Smooth muscle cell (in vitro differentiated cells): Measurements from ENCODE around the gene RACGAP1. TPM values are rescaled to one million over a fixed set of nuclear protein-coding genes. Genes with fewer than 3 reads are reported as not detected.

ENCODE experiments used
- DNase-seq: peaks from one replicate; lab custom pipeline; 2025; ENCODE audit not compliant: unreplicated experiment; lab: John Stamatoyannopoulos, UW
- H2AFZ ChIP-seq: fragments of 200-600 bp; sonication (generic); 2 replicates; pipeline ENCODE4 v1.6.0; 2016; ENCODE audit warnings: antibody characterized with exemption, low read depth, mild to moderate bottlenecking
- H3F3A ChIP-seq: fragments of 200-600 bp; sonication (generic); 2 replicates; pipeline ENCODE4 v1.6.0; 2017; ENCODE audit warnings: antibody characterized with exemption, low read depth
- H3K27ac ChIP-seq: fragments of 200-600 bp; sonication (generic); 2 replicates; pipeline ENCODE4 v1.5.1; 2016; ENCODE audit warnings: low read depth, mild to moderate bottlenecking
- H3K27me3 ChIP-seq: fragments of 200-600 bp; sonication (generic); 2 replicates; pipeline ENCODE4 v1.6.1; 2016; ENCODE audit warnings: low read depth, mild to moderate bottlenecking
- H3K36me3 ChIP-seq: fragments of 200-600 bp; sonication (generic); 2 replicates; pipeline ENCODE4 v1.5.1; 2016; ENCODE audit warnings: low read depth
- H3K4me1 ChIP-seq: fragments of 200-600 bp; sonication (generic); 2 replicates; pipeline ENCODE4 v1.5.1; 2016; ENCODE audit warnings: low read depth
- H3K4me2 ChIP-seq: fragments of 200-600 bp; sonication (generic); 2 replicates; pipeline ENCODE4 v1.6.0; 2016; ENCODE audit warnings: mild to moderate bottlenecking
- H3K4me3 ChIP-seq: fragments of 200-600 bp; sonication (generic); 2 replicates; pipeline ENCODE4 v1.5.1; 2016; ENCODE audit warnings: mild to moderate bottlenecking
- H3K79me2 ChIP-seq: fragments of 200-600 bp; sonication (generic); 2 replicates; pipeline ENCODE4 v1.6.0; 2016; ENCODE audit warnings: low read depth, mild to moderate bottlenecking
- H3K9ac ChIP-seq: fragments of 200-600 bp; sonication (generic); 2 replicates; pipeline ENCODE4 v1.6.0; 2016; ENCODE audit warnings: low read depth
- H3K9me3 ChIP-seq: fragments of 200-600 bp; sonication (generic); replicated peaks from 2 replicates; pipeline ENCODE4 v1.5.1; 2016; ENCODE audit warnings: low read depth
- H4K20me1 ChIP-seq: fragments of 200-600 bp; sonication (generic); 2 replicates; pipeline ENCODE4 v1.6.0; 2016; ENCODE audit warnings: low read depth
- WGBS: methylation state at CpG from one replicate; pipeline ENCODE4 v1.1.7; 2016; ENCODE audit warnings: low lambda C conversion rate; 5-methylcytosine and 5-hydroxymethylcytosine counted together
- polyA plus RNA-seq: library from polyadenylated mRNA; unstranded; fragments of >200 nt; fragmentation: Nextera tagmentation; extraction: Ambion mirVana; gene quantifications from 2 replicates; pipeline ENCODE4 v1.2.1, GENCODE V29; 2016
- total RNA-seq: library from RNA; depleted of rRNA; stranded (reverse); fragments of >200 nt; gene quantifications from 2 replicates; pipeline ENCODE4 v1.2.3, GENCODE V29; 2014
- TF ChIP-seq, protein P1 (sequence below): fragments of 200-600 bp; sonication (generic); IDR thresholded peaks from 2 replicates; pipeline ENCODE4 v1.5.1; 2017; ENCODE audit warnings: borderline replicate concordance, mild to moderate bottlenecking, antibody characterized with exemption; ENCODE audit not compliant: insufficient read depth, poor library complexity, severe bottlenecking

RACGAP1 gene
- total and polyA plus RNA-seq, 2 experiments from 2014 or later, result 13.7 to 52.3 TPM

DNA sequence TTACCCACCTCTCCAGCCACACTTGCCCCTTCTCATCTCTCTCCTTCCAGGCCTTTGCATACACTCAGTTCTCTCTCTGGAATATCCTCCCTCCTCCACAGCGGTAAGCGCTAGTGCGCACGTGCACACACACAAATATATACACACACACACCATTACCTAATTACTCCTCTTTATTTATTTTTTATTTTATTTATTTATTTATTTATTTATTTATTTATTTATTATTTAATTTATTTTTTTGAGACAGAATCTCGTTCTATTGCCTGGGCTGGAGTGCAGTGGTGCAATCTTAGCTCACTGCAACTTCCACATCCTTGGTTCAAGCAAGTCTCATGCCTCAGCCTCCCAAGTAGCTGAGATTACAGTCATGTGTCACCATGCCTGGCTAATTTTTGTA lies 43.8 kb upstream of the RACGAP1 start:
- Histone ChIP-seq H3K79me2 (no peaks in the 10 kb centered on the region), H3K27ac (no peak overlapping the region), H3K36me3 (no peaks in the 10 kb centered on the region), H2AFZ (no peak overlapping the region), H3K9ac (no peak overlapping the region), H3K9me3 (no peaks in the 10 kb centered on the region), H3F3A (no peaks in the 10 kb centered on the region), H3K27me3 (no peaks in the 10 kb centered on the region), H3K4me2 (no peak overlapping the region), H3K4me1 (no peaks in the 10 kb centered on the region), H4K20me1 (no peaks in the 10 kb centered on the region), H3K4me3 (no peak overlapping the region)
- TF ChIP-seq, protein P1, sequence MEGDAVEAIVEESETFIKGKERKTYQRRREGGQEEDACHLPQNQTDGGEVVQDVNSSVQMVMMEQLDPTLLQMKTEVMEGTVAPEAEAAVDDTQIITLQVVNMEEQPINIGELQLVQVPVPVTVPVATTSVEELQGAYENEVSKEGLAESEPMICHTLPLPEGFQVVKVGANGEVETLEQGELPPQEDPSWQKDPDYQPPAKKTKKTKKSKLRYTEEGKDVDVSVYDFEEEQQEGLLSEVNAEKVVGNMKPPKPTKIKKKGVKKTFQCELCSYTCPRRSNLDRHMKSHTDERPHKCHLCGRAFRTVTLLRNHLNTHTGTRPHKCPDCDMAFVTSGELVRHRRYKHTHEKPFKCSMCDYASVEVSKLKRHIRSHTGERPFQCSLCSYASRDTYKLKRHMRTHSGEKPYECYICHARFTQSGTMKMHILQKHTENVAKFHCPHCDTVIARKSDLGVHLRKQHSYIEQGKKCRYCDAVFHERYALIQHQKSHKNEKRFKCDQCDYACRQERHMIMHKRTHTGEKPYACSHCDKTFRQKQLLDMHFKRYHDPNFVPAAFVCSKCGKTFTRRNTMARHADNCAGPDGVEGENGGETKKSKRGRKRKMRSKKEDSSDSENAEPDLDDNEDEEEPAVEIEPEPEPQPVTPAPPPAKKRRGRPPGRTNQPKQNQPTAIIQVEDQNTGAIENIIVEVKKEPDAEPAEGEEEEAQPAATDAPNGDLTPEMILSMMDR, result no peak
- DNase-seq, result no peak
- 95% methylated on average over 5 of the region's 5 CpGs for WGBS

DNA sequence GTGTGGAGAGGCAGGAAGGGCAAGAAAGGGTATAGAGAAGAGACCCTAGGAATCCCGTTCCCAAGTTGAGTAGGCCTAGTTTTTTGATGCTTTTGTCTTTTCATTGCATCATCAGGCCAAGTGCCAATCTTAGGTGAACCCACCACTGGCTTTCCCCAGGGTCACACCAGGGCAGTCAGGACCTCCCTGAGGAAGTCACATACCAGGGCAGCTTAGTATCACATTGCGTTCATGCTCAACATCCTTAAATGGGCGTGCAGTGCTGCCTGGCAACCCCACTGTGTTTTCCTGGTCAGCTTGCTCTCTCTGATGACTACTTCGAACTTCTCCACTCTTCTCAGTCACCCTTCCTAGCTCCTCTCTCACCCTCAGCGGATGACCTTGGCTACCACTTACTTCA lies 41.1 kb upstream of the RACGAP1 start:
- 49% methylated on average over 5 of the region's 5 CpGs for WGBS
- DNase-seq, result no peak
- Histone ChIP-seq H3K4me1 (no peaks in the 10 kb centered on the region), H3K4me2 (no peak overlapping the region), H3F3A (no peaks in the 10 kb centered on the region), H4K20me1 (no peaks in the 10 kb centered on the region), H3K36me3 (no peaks in the 10 kb centered on the region), H3K27me3 (no peaks in the 10 kb centered on the region), H3K79me2 (no peaks in the 10 kb centered on the region), H3K27ac (no peak overlapping the region), H3K9me3 (no peaks in the 10 kb centered on the region), H3K4me3 (no peak overlapping the region), H2AFZ (no peak overlapping the region), H3K9ac (no peak overlapping the region)
- TF ChIP-seq, protein P1, result no peak

DNA sequence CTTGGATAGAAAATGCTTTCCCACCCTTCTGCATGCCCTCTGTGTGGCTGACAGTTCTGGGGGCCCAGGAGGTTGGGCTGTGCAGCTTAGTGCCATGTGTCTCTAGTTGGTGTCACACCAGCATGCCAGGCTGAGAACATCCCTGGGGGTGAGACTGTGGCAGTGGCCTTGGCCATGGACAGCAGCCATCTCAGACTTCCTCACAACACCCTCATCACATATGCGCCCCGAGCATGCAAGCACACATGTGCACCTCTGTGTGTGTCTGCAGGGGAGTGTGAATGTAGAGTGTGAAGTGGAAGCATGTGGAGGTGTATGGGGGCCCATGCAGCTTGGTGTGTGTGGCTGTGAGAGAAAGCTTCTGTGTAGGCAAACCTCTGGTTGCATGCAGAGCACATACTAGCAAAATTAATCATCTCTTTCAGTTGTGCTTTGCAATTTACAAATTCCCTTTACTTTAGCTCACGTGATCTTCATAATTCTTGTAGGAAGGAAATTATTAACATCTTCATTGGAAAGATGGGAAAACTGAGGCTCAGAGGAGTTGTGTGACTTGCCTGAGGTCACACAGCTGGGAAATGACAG lies 40.5 kb upstream of the RACGAP1 start:
- 92% methylated on average over 3 of the region's 3 CpGs for WGBS
- H3K4me2 ChIP-seq, result no peak overlapping the region

More for the DNA sequence above, 40.5 kb upstream of the RACGAP1 start:
- Histone ChIP-seq H3K36me3 (no peaks in the 10 kb centered on the region), H3K27me3 (peaks cover 4% of the 10 kb centered on the region), H3K9ac (no peak overlapping the region), H3K27ac (no peak overlapping the region), H3K9me3 (no peaks in the 10 kb centered on the region), H3F3A (no peaks in the 10 kb centered on the region), H2AFZ (no peak overlapping the region), H3K4me3 (no peak overlapping the region), H3K79me2 (no peaks in the 10 kb centered on the region), H4K20me1 (no peaks in the 10 kb centered on the region), H3K4me1 (no peaks in the 10 kb centered on the region)
- TF ChIP-seq, protein P1, result no peak
- no peak for DNase-seq
